OCI-LY3 (cell line): ENCODE results near the gene NR6A1.

Experiments
- H2AFZ ChIP-seq: fragments of 200-600, 300-600 bp; shearing (Covaris generic); 2 replicates; pipeline ENCODE4 v1.6.0; 2014; ENCODE audit warnings: antibody characterized with exemption, low read depth, low read length
- H3K27ac ChIP-seq: fragments of 200-600, 300-600 bp; sonication (generic); 2 replicates; pipeline ENCODE4 v1.5.1; 2014; ENCODE audit warnings: mild to moderate bottlenecking, low read length, moderate library complexity, mixed read lengths
- H3K27me3 ChIP-seq: fragments of 200-600, 300-600 bp; sonication (generic); 2 replicates; pipeline ENCODE4 v1.6.1; 2014; ENCODE audit warnings: low read depth, low read length, mixed read lengths
- H3K36me3 ChIP-seq: fragments of 200-600, 300-600 bp; sonication (generic); replicated peaks from 2 replicates; pipeline ENCODE3; 2014; ENCODE audit warnings: low read depth, low read length, mixed read lengths
- H3K4me1 ChIP-seq: fragments of 300-600, 200-600 bp; sonication (generic); 2 replicates; pipeline ENCODE4 v1.6.1; 2014; ENCODE audit warnings: low read length, mixed read lengths
- H3K4me2 ChIP-seq: fragments of 200-600, 300-600 bp; sonication (generic); 2 replicates; pipeline ENCODE4 v1.6.1; 2014; ENCODE audit warnings: low read length, mixed read lengths
- H3K4me3 ChIP-seq: fragments of 300-600, 200-600 bp; sonication (generic); 2 replicates; pipeline ENCODE4 v1.5.1; 2014; ENCODE audit warnings: antibody characterized with exemption, mild to moderate bottlenecking, low read length, moderate library complexity
- H3K79me2 ChIP-seq: fragments of 300-600, 200-600 bp; shearing (Covaris generic); 2 replicates; pipeline ENCODE4 v1.6.1; 2014; ENCODE audit warnings: mild to moderate bottlenecking, low read length, mixed read lengths
- H3K9ac ChIP-seq: fragments of 300-600, 200-600 bp; shearing (Covaris generic); 2 replicates; pipeline ENCODE4 v1.6.0; 2014; ENCODE audit warnings: mild to moderate bottlenecking, low read length, moderate library complexity
- H3K9me3 ChIP-seq: fragments of 200-600, 300-600 bp; shearing (Covaris generic); 2 replicates; pipeline ENCODE4 v1.6.1; 2014; ENCODE audit warnings: low read length, mixed read lengths; ENCODE audit not compliant: insufficient read depth
- H4K20me1 ChIP-seq: fragments of 200-600, 300-600 bp; sonication (generic); 2 replicates; pipeline ENCODE4 v1.6.1; 2016; ENCODE audit warnings: low read length, mixed read lengths; ENCODE audit not compliant: insufficient read depth
- CTCF ChIP-seq: fragments of 200-600, 300-600 bp; sonication (generic); IDR thresholded peaks from 2 replicates; pipeline ENCODE4 v1.5.1; 2014; ENCODE audit warnings: antibody characterized with exemption, low read length, low read depth
- EZH2phosphoT487 ChIP-seq: fragments of 200-600 bp; shearing (Covaris generic); IDR thresholded peaks from 2 replicates; pipeline ENCODE4 v1.6.1; 2018; ENCODE audit warnings: antibody characterized with exemption, mixed run types, low read depth

Gene NR6A1

GRCh38 chr9:124766815-124767554, 4.1 kb downstream of the NR6A1 start:
- Histone ChIP-seq H3K27me3 (no peaks in the 10 kb centered on the region), H3K9ac (no peak overlapping the region), H3K4me1 (peaks cover 50% of the 10 kb centered on the region), H4K20me1 (peaks cover 71% of the 10 kb centered on the region), H3K27ac (no peak overlapping the region), H2AFZ (no peak overlapping the region), H3K4me2 (peak overlapping the region; percentile 73), H3K9me3 (no peaks in the 10 kb centered on the region), H3K79me2 (peaks cover 84% of the 10 kb centered on the region), H3K36me3 (no peaks in the 10 kb centered on the region), H3K4me3 (no peak overlapping the region)
- peak; percentile 37 for TF ChIP-seq CTCF
- TF ChIP-seq EZH2phosphoT487, result no peak

DNA sequence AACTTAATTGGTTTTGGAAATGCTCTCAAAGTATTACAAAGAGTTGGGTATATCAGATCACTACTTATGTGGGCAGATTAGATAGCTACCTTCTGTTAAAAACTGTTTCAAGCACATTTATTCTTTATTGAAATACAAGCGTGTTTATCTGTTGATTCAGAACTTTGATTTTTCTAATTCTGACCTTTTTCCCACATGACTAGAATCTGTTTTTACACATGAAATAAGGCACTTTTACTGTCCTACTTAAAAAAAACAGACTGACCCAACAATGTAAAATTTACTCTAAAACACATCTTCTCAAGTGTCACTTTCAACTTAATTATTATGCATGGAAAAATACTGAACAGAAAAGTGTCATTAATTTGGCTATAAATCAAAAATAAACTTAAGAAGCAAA, 4.8 kb downstream of the NR6A1 start:
- H3K36me3 ChIP-seq, result no peaks in the 10 kb centered on the region
- no peak overlapping the region for H3K27ac ChIP-seq
- TF ChIP-seq CTCF (no peak), EZH2phosphoT487 (no peak)
- peak overlapping the region; percentile 73 for H3K4me2 ChIP-seq
- no peaks in the 10 kb centered on the region for H3K27me3 ChIP-seq
- peaks cover 77% of the 10 kb centered on the region for H4K20me1 ChIP-seq
- H3K4me3 ChIP-seq, result no peak overlapping the region; the same call in 1 of the 2 replicates
- H3K9me3 ChIP-seq, result no peaks in the 10 kb centered on the region
- peaks cover 91% of the 10 kb centered on the region for H3K79me2 ChIP-seq
- H2AFZ ChIP-seq, result no peak overlapping the region
- H3K9ac ChIP-seq, result no peak overlapping the region
- H3K4me1 ChIP-seq, result peaks cover 50% of the 10 kb centered on the region

DNA sequence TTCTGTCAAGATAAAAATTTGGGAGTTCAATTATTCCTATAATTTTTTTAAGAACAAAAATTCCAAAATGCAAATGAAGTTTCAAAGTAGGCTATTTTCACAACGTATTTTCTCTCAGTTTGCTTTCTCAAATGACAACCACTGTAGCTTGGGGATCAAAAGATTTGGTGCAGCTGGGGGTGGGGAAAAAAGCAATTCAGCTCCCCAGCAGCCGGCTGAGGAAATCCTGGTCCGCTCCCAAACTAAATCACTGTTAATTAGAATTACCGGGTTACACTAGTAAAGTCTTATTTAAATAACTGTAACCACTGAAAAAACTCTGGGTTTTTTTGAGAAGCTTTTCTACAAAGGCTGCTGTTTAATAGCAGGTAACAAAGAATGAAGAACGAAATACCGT, 5.7 kb downstream of the NR6A1 start:
- no peak overlapping the region for H2AFZ ChIP-seq
- peak overlapping the region; percentile 47 for H3K4me3 ChIP-seq
- no peaks in the 10 kb centered on the region for H3K27me3 ChIP-seq
- H3K4me2 ChIP-seq, result peak overlapping the region; percentile 73
- H3K9me3 ChIP-seq, result no peaks in the 10 kb centered on the region
- TF ChIP-seq EZH2phosphoT487 (no peak), CTCF (no peak)
- no peaks in the 10 kb centered on the region for H3K36me3 ChIP-seq
- peak overlapping the region; percentile 7 for H3K9ac ChIP-seq
- H3K4me1 ChIP-seq, result peaks cover 50% of the 10 kb centered on the region
- peaks cover 86% of the 10 kb centered on the region for H4K20me1 ChIP-seq
- H3K27ac ChIP-seq, result no peak overlapping the region
- peaks cover 100% of the 10 kb centered on the region for H3K79me2 ChIP-seq

- Histone ChIP-seq H4K20me1 (peaks cover 88% of the 10 kb centered on the region), H3K4me2 (peak overlapping the region; percentile 73), H2AFZ (no peak overlapping the region), H3K9me3 (no peaks in the 10 kb centered on the region), H3K36me3 (no peaks in the 10 kb centered on the region), H3K27ac (no peak overlapping the region), H3K27me3 (no peaks in the 10 kb centered on the region), H3K9ac (peak overlapping the region; percentile 7), H3K4me3 (peak overlapping the region; percentile 47), H3K4me1 (peaks cover 50% of the 10 kb centered on the region), H3K79me2 (peaks cover 98% of the 10 kb centered on the region)
- TF ChIP-seq CTCF (peak; percentile 51), EZH2phosphoT487 (no peak)
Measured at GRCh38 chr9:124764774-124765438, 6.2 kb downstream of the NR6A1 start.
